Measurements from ENCODE around the gene SOS2. TPM values are rescaled to one million over a fixed set of nuclear protein-coding genes. Genes with fewer than 3 reads are reported as not detected.
"Not testable (repeated sequence)": the region's sequence is repeated elsewhere in the genome, so short reads cannot be mapped to it uniquely, and the experiment has no call there.

SOS2 gene
- total RNA-seq, 1 experiment from 2014 or later = 84.1 TPM

DNA sequence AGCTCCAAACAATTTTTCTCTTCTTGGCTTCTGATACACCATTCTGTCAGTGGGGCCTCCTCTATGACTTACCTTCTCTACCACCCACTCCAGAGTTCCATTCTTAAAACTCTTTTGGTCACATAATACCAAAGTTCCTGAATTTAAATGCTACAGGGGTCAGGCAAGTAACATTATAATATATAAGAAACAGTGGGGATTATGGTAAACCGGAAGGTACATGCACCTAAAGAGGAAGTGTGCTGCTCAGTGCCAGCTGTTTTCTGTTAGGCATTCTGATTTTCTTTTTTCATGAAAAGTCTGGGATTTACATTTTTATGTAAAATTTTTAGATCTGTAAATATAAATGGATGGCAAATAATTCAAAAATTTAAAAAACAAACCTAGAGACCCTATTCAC is 39.9 kb downstream of the SOS2 start:
- Histone ChIP-seq H3K9ac (ENCODE audit: low read length) (no peak overlapping the region), H3K4me1 (ENCODE audit: low read length) (peaks cover 20% of the 10 kb centered on the region), H3K9me2 (replicated peaks; ENCODE audit: insufficient read depth, low read length) (no peaks in the 10 kb centered on the region), H3K27me3 (ENCODE audit: low read length) (no peaks in the 10 kb centered on the region), H3K79me2 (ENCODE audit: low read length) (peaks cover 8% of the 10 kb centered on the region), H3K4me2 (ENCODE audit: low read depth, low read length, poor library complexity, severe bottlenecking) (no peak overlapping the region), H2AFZ (ENCODE audit: low read length) (no peak overlapping the region), H3K9me3 (ENCODE audit: low read length) (no peaks in the 10 kb centered on the region), H3K4me3 (ENCODE audit: low read length) (no peak overlapping the region), H3K36me3 (ENCODE audit: insufficient read depth, low read length) (0 out of 2 replicates have a peak, but pooled peaks cover 5% of the 10 kb centered on the region), H4K20me1 (ENCODE audit: insufficient read depth, low read depth, low read length) (no peaks in the 10 kb centered on the region), H3K27ac (ENCODE audit: low read length) (no peak overlapping the region)
- DNase-seq = no peak

DNA sequence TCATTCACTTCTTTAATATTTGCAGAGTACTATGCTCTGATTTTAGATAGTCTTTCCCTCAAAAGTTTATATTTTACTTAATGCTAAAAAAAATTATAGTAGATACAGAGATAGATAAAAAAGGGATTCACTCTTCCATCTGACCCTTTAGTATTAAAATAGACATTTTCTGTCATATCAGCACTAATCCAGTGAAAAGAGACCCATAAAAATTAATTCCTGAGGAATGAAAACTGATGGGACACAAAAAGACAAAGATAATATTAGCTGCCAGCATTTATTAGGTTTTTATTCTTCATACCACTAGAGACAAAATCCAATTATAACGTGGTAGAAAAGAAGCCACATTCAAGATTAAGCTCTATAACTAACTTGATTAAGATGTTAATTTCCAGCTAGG is 45.3 kb downstream of the SOS2 start:
- Histone ChIP-seq H3K27me3 (ENCODE audit: low read length) (no peaks in the 10 kb centered on the region), H4K20me1 (ENCODE audit: insufficient read depth, low read depth, low read length) (no peaks in the 10 kb centered on the region), H3K4me3 (ENCODE audit: low read length) (no peak overlapping the region), H3K79me2 (ENCODE audit: low read length) (peaks cover 3% of the 10 kb centered on the region; the same call in 1 of the 2 replicates), H3K4me1 (ENCODE audit: low read length) (no peaks in the 10 kb centered on the region), H2AFZ (ENCODE audit: low read length) (no peak overlapping the region), H3K36me3 (ENCODE audit: insufficient read depth, low read length) (peaks cover 35% of the 10 kb centered on the region; the same call in 1 of the 2 replicates), H3K27ac (ENCODE audit: low read length) (no peak overlapping the region), H3K9ac (ENCODE audit: low read length) (no peak overlapping the region), H3K9me2 (replicated peaks; ENCODE audit: insufficient read depth, low read length) (no peaks in the 10 kb centered on the region), H3K9me3 (ENCODE audit: low read length) (no peaks in the 10 kb centered on the region), H3K4me2 (ENCODE audit: low read depth, low read length, poor library complexity, severe bottlenecking) (no peak overlapping the region)
- no peak for DNase-seq

DNA sequence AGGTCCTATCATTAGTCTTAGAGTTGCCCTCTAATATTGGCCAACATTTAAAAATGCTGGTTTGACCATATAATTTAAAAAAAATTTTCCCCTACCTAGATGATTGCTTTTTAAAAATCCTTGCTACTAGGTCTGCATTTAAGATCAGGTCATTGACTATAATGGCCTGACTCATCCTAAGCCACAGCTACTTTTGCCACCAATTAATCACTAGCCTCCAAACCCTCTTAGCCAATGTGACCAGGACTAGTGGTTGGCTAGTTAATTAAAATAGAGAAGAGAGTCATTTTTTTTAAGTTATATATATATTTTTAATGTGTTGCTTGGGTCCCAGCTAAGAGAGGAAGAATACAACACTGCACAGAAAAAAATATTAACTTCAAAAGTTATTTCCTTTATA is 57.5 kb downstream of the SOS2 start:
- H4K20me1 ChIP-seq (ENCODE audit: insufficient read depth, low read depth, low read length) = no peaks in the 10 kb centered on the region
- H3K4me3 ChIP-seq (ENCODE audit: low read length) = no peak overlapping the region
- no peaks in the 10 kb centered on the region for H3K9me2 ChIP-seq (replicated peaks; ENCODE audit: insufficient read depth, low read length)
- H3K36me3 ChIP-seq (ENCODE audit: insufficient read depth, low read length) = peaks cover 11% of the 10 kb centered on the region; the same call in 1 of the 2 replicates
- H3K9me3 ChIP-seq (ENCODE audit: low read length) = no peaks in the 10 kb centered on the region
- H2AFZ ChIP-seq (ENCODE audit: low read length) = no peak overlapping the region
- no peaks in the 10 kb centered on the region for H3K4me1 ChIP-seq (ENCODE audit: low read length)
- peaks cover 11% of the 10 kb centered on the region; the same call in 1 of the 2 replicates for H3K79me2 ChIP-seq (ENCODE audit: low read length)
- H3K9ac ChIP-seq (ENCODE audit: low read length) = no peak overlapping the region
- H3K27ac ChIP-seq (ENCODE audit: low read length) = no peak overlapping the region
- no peak for DNase-seq
- no peak overlapping the region for H3K4me2 ChIP-seq (ENCODE audit: low read depth, low read length, poor library complexity, severe bottlenecking)
- H3K27me3 ChIP-seq (ENCODE audit: low read length) = no peaks in the 10 kb centered on the region

DNA sequence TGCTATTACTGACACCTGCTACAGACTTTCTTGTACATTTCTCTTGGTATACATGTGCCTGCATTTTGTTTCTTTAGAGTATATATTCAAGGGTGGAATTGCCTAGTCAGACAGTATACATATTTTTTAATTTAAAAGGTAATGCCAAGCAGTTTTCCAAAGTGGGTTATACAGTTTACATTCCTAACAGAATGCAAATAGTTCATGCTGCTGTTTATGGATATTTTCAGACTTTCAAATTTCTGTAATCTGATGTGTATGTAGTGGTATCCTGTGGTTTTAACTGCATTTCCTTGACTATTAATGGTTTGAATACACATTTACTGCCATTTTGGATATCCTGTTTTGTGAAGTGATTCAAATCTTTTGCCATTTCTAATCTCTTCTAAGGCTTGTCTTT is 59.5 kb downstream of the SOS2 start:
- Histone ChIP-seq H3K9ac (ENCODE audit: low read length) (no peak overlapping the region), H2AFZ (ENCODE audit: low read length) (no peak overlapping the region), H3K27me3 (ENCODE audit: low read length) (no peaks in the 10 kb centered on the region), H3K79me2 (ENCODE audit: low read length) (peaks cover 8% of the 10 kb centered on the region; the same call in 1 of the 2 replicates), H3K9me3 (ENCODE audit: low read length) (no peaks in the 10 kb centered on the region), H4K20me1 (ENCODE audit: insufficient read depth, low read depth, low read length) (no peaks in the 10 kb centered on the region), H3K27ac (ENCODE audit: low read length) (no peak overlapping the region), H3K4me3 (ENCODE audit: low read length) (no peak overlapping the region), H3K4me1 (ENCODE audit: low read length) (no peaks in the 10 kb centered on the region), H3K4me2 (ENCODE audit: low read depth, low read length, poor library complexity, severe bottlenecking) (no peak overlapping the region), H3K36me3 (ENCODE audit: insufficient read depth, low read length) (peaks cover 3% of the 10 kb centered on the region; the same call in 1 of the 2 replicates), H3K9me2 (replicated peaks; ENCODE audit: insufficient read depth, low read length) (no peaks in the 10 kb centered on the region)
- DNase-seq = no peak

DNA sequence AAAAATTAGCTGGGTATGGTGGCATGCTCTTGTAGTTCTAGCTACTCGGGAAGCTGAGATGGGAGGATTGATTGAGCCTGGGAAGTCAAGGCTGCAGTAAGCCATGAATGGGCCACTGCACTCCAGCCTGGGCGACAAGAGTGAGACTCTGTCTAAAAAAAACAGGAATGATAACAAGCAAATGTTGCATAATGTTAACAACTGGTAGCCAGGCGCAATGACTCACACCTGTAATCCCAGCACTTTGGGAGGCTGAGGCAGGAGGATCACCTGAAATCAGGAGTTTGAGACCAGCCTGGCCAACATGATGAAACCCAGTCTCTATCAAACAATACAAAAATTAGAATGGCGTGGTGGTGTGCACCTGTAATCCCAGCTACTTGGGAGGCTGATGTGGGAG is 64.0 kb downstream of the SOS2 start:
- H4K20me1 ChIP-seq (ENCODE audit: insufficient read depth, low read depth, low read length) = not testable (repeated sequence)
- H3K79me2 ChIP-seq (ENCODE audit: low read length) = 0 out of 2 replicates have a peak, but pooled peaks cover 10% of the 10 kb centered on the region

DNA sequence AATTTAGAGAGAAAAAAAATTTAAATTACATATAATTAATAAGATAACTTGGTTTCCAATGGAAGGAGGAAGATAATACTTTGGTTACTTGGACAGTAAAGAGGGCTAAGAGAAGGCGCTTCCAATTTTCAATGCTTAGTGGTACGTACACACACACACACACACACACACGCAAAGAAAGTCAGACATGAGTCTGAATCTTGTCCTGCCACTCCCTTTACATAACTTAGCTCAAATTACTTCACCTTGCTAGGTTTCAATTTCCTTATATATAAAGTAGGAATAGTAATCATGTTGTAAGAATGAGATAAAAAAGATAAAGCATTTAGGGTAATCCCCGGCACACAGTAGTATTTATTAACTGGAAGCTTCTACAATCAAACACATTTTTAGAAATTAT is 75.3 kb downstream of the SOS2 start:
- Histone ChIP-seq H3K36me3 (ENCODE audit: insufficient read depth, low read length) (peaks cover 30% of the 10 kb centered on the region; the same call in 1 of the 2 replicates), H3K9me3 (ENCODE audit: low read length) (no peaks in the 10 kb centered on the region), H3K4me1 (ENCODE audit: low read length) (peaks cover 16% of the 10 kb centered on the region), H2AFZ (ENCODE audit: low read length) (no peak overlapping the region), H3K79me2 (ENCODE audit: low read length) (no peaks in the 10 kb centered on the region), H3K4me3 (ENCODE audit: low read length) (no peak overlapping the region), H3K27ac (ENCODE audit: low read length) (no peak overlapping the region), H4K20me1 (ENCODE audit: insufficient read depth, low read depth, low read length) (no peaks in the 10 kb centered on the region), H3K9me2 (replicated peaks; ENCODE audit: insufficient read depth, low read length) (no peaks in the 10 kb centered on the region), H3K27me3 (ENCODE audit: low read length) (no peaks in the 10 kb centered on the region), H3K4me2 (ENCODE audit: low read depth, low read length, poor library complexity, severe bottlenecking) (no peak overlapping the region), H3K9ac (ENCODE audit: low read length) (no peak overlapping the region)
- no peak for DNase-seq

More for the DNA sequence above, 64.0 kb downstream of the SOS2 start:
- not testable (repeated sequence) for H3K9me2 ChIP-seq (replicated peaks; ENCODE audit: insufficient read depth, low read length); H3K9ac ChIP-seq (ENCODE audit: low read length); DNase-seq; H3K27ac ChIP-seq (ENCODE audit: low read length); H3K4me2 ChIP-seq (ENCODE audit: low read depth, low read length, poor library complexity, severe bottlenecking); H3K4me1 ChIP-seq (ENCODE audit: low read length); H3K36me3 ChIP-seq (ENCODE audit: insufficient read depth, low read length); H3K4me3 ChIP-seq (ENCODE audit: low read length); H2AFZ ChIP-seq (ENCODE audit: low read length); H3K9me3 ChIP-seq (ENCODE audit: low read length); H3K27me3 ChIP-seq (ENCODE audit: low read length)

DNA sequence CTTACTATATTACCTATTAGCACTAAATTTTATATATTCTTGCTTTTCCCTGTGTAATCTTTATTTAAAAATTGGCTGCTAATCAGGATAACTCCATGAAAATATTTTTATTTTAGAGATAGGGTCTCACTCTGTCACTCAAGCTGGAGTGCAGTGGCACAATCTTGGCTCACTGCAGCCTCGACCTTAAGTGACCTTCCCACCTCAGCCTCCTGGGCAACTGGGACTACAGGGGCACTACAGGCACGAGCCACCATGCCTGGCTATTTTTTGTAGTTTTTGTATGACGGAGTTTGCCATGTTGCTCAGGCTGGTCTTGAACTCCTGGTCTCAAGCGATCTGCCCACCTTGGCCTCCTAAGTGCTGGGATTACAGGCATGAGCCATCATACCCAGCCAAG is 82.6 kb downstream of the SOS2 start:
- peaks cover 37% of the 10 kb centered on the region for H3K36me3 ChIP-seq (ENCODE audit: insufficient read depth, low read length)
- H3K9ac ChIP-seq (ENCODE audit: low read length) = no peak overlapping the region
- no peaks in the 10 kb centered on the region for H3K9me3 ChIP-seq (ENCODE audit: low read length)
- H3K9me2 ChIP-seq (replicated peaks; ENCODE audit: insufficient read depth, low read length) = no peaks in the 10 kb centered on the region
- H4K20me1 ChIP-seq (ENCODE audit: insufficient read depth, low read depth, low read length) = no peaks in the 10 kb centered on the region
- H3K4me3 ChIP-seq (ENCODE audit: low read length) = no peak overlapping the region
- H2AFZ ChIP-seq (ENCODE audit: low read length) = no peak overlapping the region
- peaks cover 5% of the 10 kb centered on the region; the same call in 1 of the 2 replicates for H3K79me2 ChIP-seq (ENCODE audit: low read length)
- no peaks in the 10 kb centered on the region for H3K27me3 ChIP-seq (ENCODE audit: low read length)
- DNase-seq = no peak
- no peak overlapping the region; the same call in 1 of the 2 replicates for H3K27ac ChIP-seq (ENCODE audit: low read length)
- no peak overlapping the region for H3K4me2 ChIP-seq (ENCODE audit: low read depth, low read length, poor library complexity, severe bottlenecking)
- peaks cover 28% of the 10 kb centered on the region for H3K4me1 ChIP-seq (ENCODE audit: low read length)

DNA sequence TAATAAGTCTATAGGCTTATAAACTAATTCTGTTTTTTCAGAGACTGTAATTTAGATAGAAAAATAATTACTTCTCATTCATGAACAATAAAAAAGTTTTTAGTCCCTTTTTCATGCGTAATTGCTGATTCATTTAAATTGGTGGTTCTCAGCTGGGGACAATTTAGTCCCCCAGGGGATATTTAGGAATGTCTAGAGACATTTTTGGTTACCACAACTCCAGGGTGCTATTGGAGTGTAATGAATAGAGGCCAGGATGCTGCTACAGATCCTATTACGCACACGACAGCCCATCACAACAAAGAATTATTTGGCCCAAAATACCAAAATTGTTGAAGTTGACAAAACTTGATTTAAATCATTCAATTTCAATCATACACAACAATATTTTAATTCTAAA is 92.2 kb downstream of the SOS2 start:
- peaks cover 32% of the 10 kb centered on the region for H3K4me1 ChIP-seq (ENCODE audit: low read length)
- H3K4me2 ChIP-seq (ENCODE audit: low read depth, low read length, poor library complexity, severe bottlenecking) = peak overlapping the region; percentile 39
- no peaks in the 10 kb centered on the region for H3K9me3 ChIP-seq (ENCODE audit: low read length)
- no peak overlapping the region for H2AFZ ChIP-seq (ENCODE audit: low read length)
- H3K27ac ChIP-seq (ENCODE audit: low read length) = peak overlapping the region; percentile 21; the same call in 1 of the 2 replicates
- H3K9me2 ChIP-seq (replicated peaks; ENCODE audit: insufficient read depth, low read length) = no peaks in the 10 kb centered on the region
- peaks cover 6% of the 10 kb centered on the region; the same call in 1 of the 2 replicates for H3K36me3 ChIP-seq (ENCODE audit: insufficient read depth, low read length)
- no peak overlapping the region for H3K4me3 ChIP-seq (ENCODE audit: low read length)
- no peak overlapping the region for H3K9ac ChIP-seq (ENCODE audit: low read length)
- DNase-seq = peak; percentile 57
- no peaks in the 10 kb centered on the region for H4K20me1 ChIP-seq (ENCODE audit: insufficient read depth, low read depth, low read length)
- H3K27me3 ChIP-seq (ENCODE audit: low read length) = no peaks in the 10 kb centered on the region
- no peaks in the 10 kb centered on the region for H3K79me2 ChIP-seq (ENCODE audit: low read length)
